Measurements from ENCODE around the gene RGP1. TPM values are rescaled to one million over a fixed set of nuclear protein-coding genes. Genes with fewer than 3 reads are reported as not detected.

Gene RGP1
- total RNA-seq, 1 donor from 2014 or later: 34.6 TPM

DNA sequence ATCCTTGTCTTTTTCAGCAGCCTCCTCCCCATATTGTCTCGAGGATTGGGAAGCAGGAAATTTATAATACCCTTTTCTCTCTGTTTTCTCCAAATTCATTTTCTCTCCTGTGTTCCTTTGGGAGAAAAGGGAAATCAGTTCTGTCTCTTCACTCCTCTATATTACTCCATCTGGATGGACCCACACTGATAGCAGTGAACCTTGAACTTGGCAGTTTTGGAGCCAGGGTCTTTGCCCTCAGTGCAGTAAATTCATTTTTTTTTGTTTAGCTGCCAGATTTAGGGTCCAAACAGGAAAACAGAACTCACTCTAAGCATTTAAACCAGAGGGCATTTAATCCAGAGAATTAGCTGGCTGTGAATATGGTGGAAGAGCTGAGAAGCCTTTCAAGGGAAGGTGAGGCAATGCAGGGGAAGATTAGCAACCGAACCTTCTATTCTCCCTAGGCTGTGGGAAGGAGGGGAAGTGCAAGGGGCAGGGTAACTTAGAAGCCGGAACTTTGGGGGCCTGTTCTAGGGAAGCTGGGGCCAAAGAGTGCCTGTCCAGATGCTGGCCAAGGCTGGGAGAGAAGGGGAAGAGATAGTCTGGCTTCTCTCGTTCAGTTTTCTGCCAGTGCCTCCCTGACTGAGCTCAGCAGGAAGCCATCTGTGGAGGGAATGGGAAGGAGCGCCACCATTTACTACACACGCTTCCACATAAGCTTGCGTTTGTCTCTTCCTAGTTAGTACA, 26.0 kb downstream of the RGP1 start:
- Histone ChIP-seq H3K27me3 (no peaks in the 10 kb centered on the region), H3K4me3 (no peak overlapping the region), H3K4me1 (peaks cover 19% of the 10 kb centered on the region), H3K27ac (no peak overlapping the region), H3K9me3 (no peaks in the 10 kb centered on the region), H3K36me3 (no peaks in the 10 kb centered on the region)
- intact Hi-C loops (cut with DNase I): no loop called here
- TF ChIP-seq, protein P1, sequence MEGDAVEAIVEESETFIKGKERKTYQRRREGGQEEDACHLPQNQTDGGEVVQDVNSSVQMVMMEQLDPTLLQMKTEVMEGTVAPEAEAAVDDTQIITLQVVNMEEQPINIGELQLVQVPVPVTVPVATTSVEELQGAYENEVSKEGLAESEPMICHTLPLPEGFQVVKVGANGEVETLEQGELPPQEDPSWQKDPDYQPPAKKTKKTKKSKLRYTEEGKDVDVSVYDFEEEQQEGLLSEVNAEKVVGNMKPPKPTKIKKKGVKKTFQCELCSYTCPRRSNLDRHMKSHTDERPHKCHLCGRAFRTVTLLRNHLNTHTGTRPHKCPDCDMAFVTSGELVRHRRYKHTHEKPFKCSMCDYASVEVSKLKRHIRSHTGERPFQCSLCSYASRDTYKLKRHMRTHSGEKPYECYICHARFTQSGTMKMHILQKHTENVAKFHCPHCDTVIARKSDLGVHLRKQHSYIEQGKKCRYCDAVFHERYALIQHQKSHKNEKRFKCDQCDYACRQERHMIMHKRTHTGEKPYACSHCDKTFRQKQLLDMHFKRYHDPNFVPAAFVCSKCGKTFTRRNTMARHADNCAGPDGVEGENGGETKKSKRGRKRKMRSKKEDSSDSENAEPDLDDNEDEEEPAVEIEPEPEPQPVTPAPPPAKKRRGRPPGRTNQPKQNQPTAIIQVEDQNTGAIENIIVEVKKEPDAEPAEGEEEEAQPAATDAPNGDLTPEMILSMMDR (IDR thresholded peaks at IDR 0.05): no peak
- ATAC-seq: peak; percentile 89
- no peak for DNase-seq

- H3K27me3 ChIP-seq: no peaks in the 10 kb centered on the region
- no peak overlapping the region for H3K27ac ChIP-seq
- no peaks in the 10 kb centered on the region for H3K9me3 ChIP-seq
- H3K36me3 ChIP-seq: no peaks in the 10 kb centered on the region
- no peak overlapping the region for H3K4me3 ChIP-seq
- peaks cover 14% of the 10 kb centered on the region for H3K4me1 ChIP-seq
- intact Hi-C loops (cut with DNase I): no loop called here
- TF ChIP-seq, protein P1 (IDR thresholded peaks at IDR 0.05): no peak
- ATAC-seq: no peak
- no peak for DNase-seq
These were observed 26.9 kb downstream of the RGP1 start for GRCh38 chr9:35776018-35776417.

DNA sequence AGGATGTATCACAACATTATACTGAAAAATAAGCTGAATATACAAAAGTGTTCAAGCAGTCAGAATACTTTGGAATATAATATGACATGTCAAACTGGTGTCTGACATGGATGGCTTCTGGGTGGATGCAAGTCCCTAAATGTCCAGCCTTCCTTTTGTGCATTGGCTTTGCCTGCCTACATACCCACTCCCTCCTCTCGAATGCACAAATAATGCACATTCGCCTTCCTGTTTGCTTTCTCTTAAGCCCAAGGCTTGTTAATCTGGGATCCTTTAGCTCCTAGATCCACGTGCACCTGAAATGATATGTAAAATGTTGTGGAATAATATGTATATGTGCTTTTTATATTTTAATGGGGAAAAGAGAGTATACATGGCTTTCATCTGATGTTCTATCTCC, 29.4 kb downstream of the RGP1 start:
- intact Hi-C loops (cut with DNase I): no loop called here
- Histone ChIP-seq H3K4me1 (no peaks in the 10 kb centered on the region), H3K4me3 (no peak overlapping the region), H3K36me3 (no peaks in the 10 kb centered on the region), H3K27me3 (no peaks in the 10 kb centered on the region), H3K27ac (no peak overlapping the region), H3K9me3 (no peaks in the 10 kb centered on the region)
- ATAC-seq: no peak
- TF ChIP-seq, protein P1 (IDR thresholded peaks at IDR 0.05): no peak
- DNase-seq: no peak

GRCh38 chr9:35781066-35781465, 32.0 kb downstream of the RGP1 start:
- H3K4me3 ChIP-seq: no peak overlapping the region
- no peak for DNase-seq
- no peaks in the 10 kb centered on the region for H3K4me1 ChIP-seq
- no peaks in the 10 kb centered on the region for H3K9me3 ChIP-seq
- TF ChIP-seq, protein P1 (IDR thresholded peaks at IDR 0.05): no peak
- H3K27ac ChIP-seq: no peak overlapping the region
- no peaks in the 10 kb centered on the region for H3K36me3 ChIP-seq
- no peak for ATAC-seq
- intact Hi-C loops (cut with DNase I): no loop called here
- no peaks in the 10 kb centered on the region for H3K27me3 ChIP-seq

DNA sequence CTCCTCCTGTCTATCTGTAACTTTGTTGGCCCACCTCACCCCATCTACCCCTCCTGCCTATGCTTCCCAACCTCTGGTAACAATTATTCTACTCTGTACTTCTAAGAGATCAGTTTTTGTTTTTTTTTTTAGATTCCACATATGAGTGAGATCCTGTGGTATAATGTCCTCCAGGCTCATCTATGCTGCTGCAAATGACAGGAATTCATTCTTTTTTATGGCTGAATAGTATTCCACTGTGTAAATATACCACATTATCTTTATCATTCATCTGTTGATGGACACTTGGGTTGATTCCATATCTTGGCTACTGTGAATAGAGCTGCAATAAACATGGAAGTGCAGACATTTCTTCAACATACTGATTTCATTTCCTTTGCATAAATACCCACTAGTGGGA, 34.3 kb downstream of the RGP1 start:
- no peak for ATAC-seq
- DNase-seq: no peak
- H3K36me3 ChIP-seq: no peaks in the 10 kb centered on the region
- intact Hi-C loops (cut with DNase I): no loop called here
- no peaks in the 10 kb centered on the region for H3K27me3 ChIP-seq
- no peaks in the 10 kb centered on the region for H3K4me1 ChIP-seq
- TF ChIP-seq, protein P1 (IDR thresholded peaks at IDR 0.05): no peak
- H3K9me3 ChIP-seq: no peaks in the 10 kb centered on the region
- H3K27ac ChIP-seq: no peak overlapping the region
- no peak overlapping the region for H3K4me3 ChIP-seq

- H3K27ac ChIP-seq: no peak overlapping the region
- H3K4me3 ChIP-seq: no peak overlapping the region
- no peaks in the 10 kb centered on the region for H3K9me3 ChIP-seq
- no peaks in the 10 kb centered on the region for H3K27me3 ChIP-seq
- intact Hi-C loops (cut with DNase I): no loop called here
- no peak for DNase-seq
- TF ChIP-seq, protein P1 (IDR thresholded peaks at IDR 0.05): no peak
- ATAC-seq: no peak
- peaks cover 9% of the 10 kb centered on the region for H3K4me1 ChIP-seq
- H3K36me3 ChIP-seq: no peaks in the 10 kb centered on the region
These were observed 40.5 kb downstream of the RGP1 start for GRCh38 chr9:35789541-35789940.
